GM18520 (cell line): ENCODE results near the gene SP4.
A peak's percentile ranks its signal among the peaks of the same experiment; 100 is the strongest.

ENCODE experiments used
- ATAC-seq: cut with Tn5 transposase; IDR thresholded peaks from one replicate; pipeline ENCODE4 v1.9.1; 2021; ENCODE audit not compliant: unreplicated experiment

The SP4 gene

GRCh38 chr7:21427871-21428658, at the start of gene SP4:
Gene SP4 (plus strand): TSS chr7:21428083. CDS start chr7:21428252, 169 bp downstream.
- peak; percentile 69 for ATAC-seq

DNA sequence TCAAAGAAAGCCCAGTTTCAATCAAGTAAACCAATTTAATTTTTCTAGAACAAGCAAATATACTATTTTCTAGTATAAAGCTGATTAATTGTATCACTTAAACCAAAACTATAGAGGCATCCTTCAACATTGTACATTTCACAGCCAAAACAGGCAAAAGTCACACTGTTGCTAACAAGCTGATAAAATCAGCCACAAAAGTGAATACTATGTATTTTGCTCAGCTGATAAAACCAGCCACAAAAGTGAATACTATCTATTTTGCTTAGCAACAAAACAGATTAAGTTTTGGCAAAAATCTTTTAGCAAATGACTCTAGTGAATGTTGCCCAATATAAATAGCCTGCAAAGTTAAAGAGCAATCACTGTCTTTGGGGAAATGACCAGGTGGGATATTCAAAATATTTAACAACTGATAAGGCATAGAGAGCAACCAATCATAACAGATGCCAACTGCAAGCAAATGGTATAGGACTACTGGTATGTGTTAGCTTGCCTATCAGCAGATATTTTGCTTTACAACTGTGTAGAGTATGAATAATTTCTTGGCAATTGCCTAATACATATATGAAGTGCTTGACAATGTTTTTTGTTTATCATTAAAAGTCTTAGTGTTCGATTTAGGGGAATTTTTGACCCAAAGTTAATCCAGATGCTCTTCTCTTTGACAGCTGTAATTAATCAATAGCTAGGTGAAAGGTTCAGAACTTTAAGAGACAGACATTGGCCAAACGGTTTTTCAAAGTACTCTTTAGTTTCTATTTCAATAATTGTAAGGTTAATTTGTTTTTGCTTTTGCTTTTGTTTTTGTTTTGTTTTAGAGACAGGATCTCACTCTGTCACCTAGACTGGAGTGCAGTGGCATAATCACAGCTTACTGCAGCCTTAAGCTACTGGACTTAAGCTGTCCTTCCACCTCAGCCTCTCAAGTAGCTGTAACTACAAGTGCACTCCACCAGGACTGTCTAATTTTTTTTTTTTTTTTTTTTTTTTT, 44.4 kb upstream of the SP4 start:
- peak; percentile 87 for ATAC-seq

DNA sequence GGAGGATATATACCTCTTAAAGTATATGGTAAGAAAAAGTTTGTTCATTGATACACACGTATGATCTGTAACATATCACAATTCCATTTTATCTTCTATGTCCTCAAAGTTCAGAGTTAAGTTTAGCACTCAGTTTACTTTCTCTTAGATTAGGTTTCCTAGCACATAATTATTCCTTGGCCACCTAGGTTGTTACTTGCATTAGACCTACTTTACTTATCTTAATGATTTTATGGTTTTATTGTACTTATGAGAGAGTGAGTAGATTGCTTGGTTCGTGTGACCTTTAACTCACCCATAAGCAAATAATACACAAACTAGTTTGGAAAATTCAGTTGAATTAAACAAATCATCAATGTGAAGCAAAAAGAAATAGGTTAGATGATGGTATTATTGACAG, 33.9 kb upstream of the SP4 start:
- no peak for ATAC-seq

DNA sequence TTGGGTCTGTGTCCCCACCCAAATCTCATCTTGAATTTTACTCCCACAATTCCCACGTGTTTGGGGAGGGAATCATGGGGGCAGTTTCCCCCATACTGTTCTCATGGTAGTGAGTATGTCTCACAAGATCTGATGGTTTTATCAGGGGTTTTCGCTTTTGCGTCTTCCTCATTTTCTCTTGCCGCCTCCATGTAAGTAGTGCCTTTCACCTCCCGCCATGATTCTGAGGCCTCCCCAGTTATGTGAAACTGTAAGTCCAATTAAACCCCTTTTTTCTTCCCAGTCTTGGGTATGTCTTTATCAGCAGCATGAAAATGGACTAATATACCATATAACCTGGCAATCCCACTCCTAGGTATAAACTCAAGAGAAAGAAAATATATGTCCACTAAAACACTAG, 25.9 kb upstream of the SP4 start:
- no peak for ATAC-seq

GRCh38 chr7:21407796-21408480, 19.9 kb upstream of the SP4 start:
- no peak for ATAC-seq

DNA sequence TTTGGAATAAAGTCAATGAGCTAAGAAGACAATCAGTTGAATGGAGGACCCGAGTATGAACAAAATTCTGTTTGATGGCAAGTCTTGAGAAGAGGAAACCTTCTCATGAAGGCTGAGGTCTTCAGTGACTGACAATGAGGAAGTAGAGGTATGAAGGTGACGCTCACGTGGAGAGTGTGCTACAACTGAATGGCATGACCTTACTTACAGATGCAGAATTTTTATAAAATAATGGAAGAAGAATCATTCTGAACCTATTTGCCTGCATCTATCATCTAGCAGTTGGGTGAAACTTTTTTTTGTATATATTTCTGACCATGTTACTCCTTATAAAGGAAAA, 19.4 kb upstream of the SP4 start:
- ATAC-seq, result no peak

DNA sequence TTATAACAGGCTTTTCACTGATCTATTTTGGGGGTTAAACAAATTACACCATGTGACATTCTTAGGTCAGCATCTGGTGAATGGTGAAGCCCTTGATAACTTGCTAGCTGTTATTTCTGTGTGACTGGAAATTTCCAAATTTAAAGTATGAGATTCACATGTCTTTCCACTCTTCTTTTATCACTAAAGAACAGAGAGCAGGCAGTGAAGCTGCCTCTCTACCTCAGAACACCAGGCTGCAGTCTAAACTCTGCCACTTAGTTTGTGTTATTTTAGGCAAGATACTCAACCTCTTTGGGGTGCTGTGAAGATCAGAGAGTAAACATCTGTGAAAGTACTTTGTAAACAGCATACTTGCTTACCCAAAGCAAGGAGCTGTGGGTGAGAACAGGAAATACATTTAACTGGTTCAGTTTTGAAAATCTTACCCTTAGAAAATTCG, 15.5 kb upstream of the SP4 start:
- peak; percentile 78 for ATAC-seq

DNA sequence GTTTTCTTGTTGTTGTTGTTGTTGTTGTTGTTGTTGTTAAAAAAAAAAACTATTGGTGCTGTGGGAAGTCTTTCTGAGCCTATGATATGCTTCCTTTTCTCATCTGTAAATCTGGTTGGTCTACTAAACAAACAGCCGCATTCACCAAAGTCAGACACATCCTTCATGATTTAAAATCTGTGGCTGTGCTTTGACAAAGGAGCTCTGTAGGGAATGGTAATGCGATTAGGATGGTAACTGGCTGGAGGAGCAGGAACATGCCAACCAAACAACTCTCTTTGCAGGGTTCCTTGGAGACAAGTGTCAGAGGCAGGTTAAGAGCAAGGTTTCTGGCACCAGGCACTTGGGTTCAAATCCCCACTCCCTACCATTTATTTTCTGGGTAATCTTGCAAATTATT, 14.9 kb upstream of the SP4 start:
- no peak for ATAC-seq

DNA sequence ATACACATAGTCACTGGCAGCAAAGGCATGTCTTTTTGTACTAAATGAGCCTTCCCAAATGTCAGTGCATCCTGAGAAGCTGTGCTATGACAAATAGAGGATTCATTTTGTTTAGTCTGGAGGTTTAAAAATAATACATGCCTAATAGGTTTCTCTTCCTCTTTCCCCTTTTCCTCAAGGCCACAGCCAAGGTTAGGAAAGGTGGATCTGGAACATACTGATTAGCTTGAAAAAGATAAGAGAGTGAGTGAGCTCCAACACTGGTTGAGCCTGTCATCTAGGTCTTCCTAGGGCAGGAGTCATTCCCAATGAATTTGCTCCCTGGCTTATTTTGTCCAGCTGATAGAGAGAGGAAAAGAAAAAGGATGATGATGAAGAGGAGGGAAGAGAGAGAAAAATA, 14.4 kb upstream of the SP4 start:
- no peak for ATAC-seq

GRCh38 chr7:21414795-21415393, 13.0 kb upstream of the SP4 start:
- ATAC-seq, result no peak

DNA sequence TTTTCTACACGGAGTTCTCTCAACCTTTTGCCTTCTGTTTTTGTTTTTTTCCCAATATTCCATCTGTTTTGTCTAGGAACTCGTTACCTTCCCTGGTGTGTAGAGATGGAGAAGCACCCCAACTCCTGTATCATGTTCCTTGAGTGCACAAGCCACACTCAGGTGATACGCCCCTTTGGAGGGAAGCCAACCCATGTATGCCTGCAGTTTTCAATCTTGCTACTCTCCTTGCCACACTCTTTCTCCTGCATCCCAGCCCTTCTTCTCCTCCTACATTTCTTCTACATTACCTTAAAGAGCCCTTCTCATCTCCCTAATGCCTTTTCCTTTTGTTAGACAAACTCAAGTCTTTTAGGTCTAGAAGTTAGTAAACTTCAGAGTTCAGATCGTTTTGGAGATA, 10.2 kb upstream of the SP4 start:
- no peak for ATAC-seq

DNA sequence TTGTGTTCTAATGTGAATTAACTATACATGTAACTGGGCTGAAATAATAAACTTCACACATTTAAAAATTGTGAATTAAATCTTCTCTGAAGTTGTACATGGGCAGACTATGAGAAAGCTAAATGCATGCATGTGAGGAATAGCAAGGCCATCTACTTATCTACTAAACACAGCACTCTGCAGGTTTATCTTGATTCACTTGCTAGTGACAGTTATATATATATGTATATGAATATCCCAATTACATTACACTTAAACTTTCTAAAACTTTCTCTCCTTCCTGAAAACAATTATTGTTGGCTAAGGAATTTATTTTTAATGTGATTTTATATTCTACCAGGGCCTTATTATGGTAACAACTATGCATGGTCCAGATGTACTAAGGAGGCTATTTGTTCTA, 5.1 kb upstream of the SP4 start:
- no peak for ATAC-seq

DNA sequence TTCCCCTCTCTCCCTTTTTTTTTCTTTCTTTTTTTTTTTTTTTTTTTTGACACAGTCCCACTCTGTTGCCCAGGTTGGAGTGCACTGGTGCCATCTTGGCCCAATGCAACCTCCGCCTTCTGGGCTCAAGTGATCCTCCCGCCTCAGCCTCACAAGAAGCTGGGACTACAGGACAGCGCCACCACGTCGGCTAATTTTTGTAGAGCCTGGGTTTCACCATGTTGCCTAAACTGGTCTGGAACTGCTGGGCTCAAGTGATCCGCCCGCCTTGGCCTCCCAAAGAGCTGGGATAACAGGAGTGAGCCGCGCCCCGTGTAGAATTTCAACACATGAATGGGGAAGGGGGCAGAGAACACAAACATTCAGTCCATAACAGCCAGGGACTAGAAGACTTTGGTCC, 2.6 kb upstream of the SP4 start:
- no peak for ATAC-seq

- ATAC-seq, result no peak
Measured at GRCh38 chr7:21426286-21427181, 1.3 kb upstream of the SP4 start.

- ATAC-seq, result peak; percentile 73
Measured at GRCh38 chr7:21427182-21427870, 557 bp upstream of the SP4 start.

- ATAC-seq, result no peak
Measured at GRCh38 chr7:21428659-21428941, 717 bp downstream of the SP4 start.

GRCh38 chr7:21429021-21429420, 1.1 kb downstream of the SP4 start:
- ATAC-seq, result no peak

DNA sequence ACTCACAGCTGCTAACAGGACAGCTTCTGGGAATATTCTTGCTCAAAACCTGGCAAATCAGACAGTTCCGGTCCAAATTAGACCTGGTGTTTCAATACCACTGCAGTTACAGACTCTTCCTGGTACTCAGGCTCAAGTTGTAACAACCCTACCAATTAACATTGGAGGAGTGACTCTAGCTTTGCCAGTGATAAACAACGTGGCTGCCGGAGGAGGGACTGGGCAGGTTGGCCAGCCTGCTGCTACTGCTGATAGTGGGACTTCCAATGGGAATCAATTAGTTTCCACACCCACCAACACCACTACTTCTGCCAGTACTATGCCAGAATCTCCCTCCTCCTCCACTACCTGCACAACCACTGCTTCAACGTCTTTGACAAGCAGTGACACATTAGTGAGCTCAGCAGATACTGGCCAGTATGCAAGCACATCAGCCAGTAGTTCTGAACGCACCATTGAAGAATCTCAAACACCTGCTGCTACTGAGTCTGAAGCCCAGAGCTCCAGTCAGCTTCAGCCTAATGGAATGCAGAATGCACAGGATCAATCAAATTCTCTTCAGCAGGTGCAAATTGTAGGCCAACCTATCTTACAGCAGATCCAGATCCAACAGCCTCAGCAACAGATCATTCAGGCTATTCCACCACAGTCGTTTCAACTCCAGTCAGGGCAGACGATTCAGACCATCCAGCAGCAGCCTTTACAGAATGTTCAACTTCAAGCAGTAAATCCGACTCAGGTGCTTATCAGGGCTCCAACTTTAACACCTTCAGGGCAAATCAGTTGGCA, 2.1 kb downstream of the SP4 start:
- ATAC-seq, result no peak

GRCh38 chr7:21430575-21430954, 2.7 kb downstream of the SP4 start:
- ATAC-seq, result no peak
